Parathyroid adenoma (tissue), 2 donors: ENCODE measurements around the gene POLN.

Experiments
- H2AFZ ChIP-seq: fragments of 300-600 bp; sonication (generic); one replicate; pipeline ENCODE4 v1.7.0; 2017; ENCODE audit warnings: antibody characterized with exemption, mild to moderate bottlenecking
- H3K27ac ChIP-seq: fragments of 300-600 bp; sonication (generic); one replicate; pipeline ENCODE4 v1.7.0; 2017
- H3K27me3 ChIP-seq: fragments of 300-600 bp; sonication (generic); one replicate; pipeline ENCODE4 v1.7.0; 2017; ENCODE audit warnings: low read length; ENCODE audit not compliant: control insufficient read depth, insufficient read depth
- H3K36me3 ChIP-seq: fragments of 300-600 bp; sonication (generic); one replicate; pipeline ENCODE4 v1.7.0; 2017; ENCODE audit warnings: low read length; ENCODE audit not compliant: control insufficient read depth, insufficient read depth
- H3K4me1 ChIP-seq: fragments of 300-600 bp; sonication (generic); one replicate; pipeline ENCODE4 v1.7.0; 2017; ENCODE audit warnings: control low read depth
- H3K4me2 ChIP-seq: fragments of 300-600 bp; sonication (generic); one replicate; pipeline ENCODE4 v1.7.0; 2017; ENCODE audit warnings: low read length
- H3K4me3 ChIP-seq: fragments of 300-600 bp; sonication (generic); one replicate; pipeline ENCODE4 v1.7.0; 2017; ENCODE audit warnings: low read depth, low read length
- H3K79me2 ChIP-seq: fragments of 300-600 bp; sonication (generic); one replicate; pipeline ENCODE4 v1.7.0; 2017; ENCODE audit warnings: control low read depth
- H3K9ac ChIP-seq: fragments of 300-600 bp; sonication (generic); one replicate; pipeline ENCODE4 v1.7.0; 2017; ENCODE audit warnings: mild to moderate bottlenecking
- H3K9me3 ChIP-seq: fragments of 300-600 bp; sonication (generic); one replicate; pipeline ENCODE4 v1.7.0; 2017; ENCODE audit warnings: low read length; ENCODE audit not compliant: control insufficient read depth
- TF ChIP-seq, protein P1 (sequence below): fragments of 300-600 bp; sonication (generic); IDR thresholded peaks from one replicate; pipeline ENCODE4 v1.7.0; 2017; ENCODE audit warnings: antibody characterized with exemption, mild to moderate bottlenecking
- donor health status: primary hyperparathyroidism.

Gene POLN

GRCh38 chr4:2105559-2105958 lies 136.4 kb downstream of the POLN start:
- Histone ChIP-seq H3K9ac (no peak overlapping the region), H3K79me2 (no peaks in the 10 kb centered on the region), H3K4me2 (no peak overlapping the region), H3K27ac (no peak overlapping the region), H3K4me3 (no peak overlapping the region), H3K36me3 (no peaks in the 10 kb centered on the region), H2AFZ (no peak overlapping the region), H3K4me1 (no peaks in the 10 kb centered on the region), H3K27me3 (no peaks in the 10 kb centered on the region), H3K9me3 (no peaks in the 10 kb centered on the region)
- TF ChIP-seq, protein P1, sequence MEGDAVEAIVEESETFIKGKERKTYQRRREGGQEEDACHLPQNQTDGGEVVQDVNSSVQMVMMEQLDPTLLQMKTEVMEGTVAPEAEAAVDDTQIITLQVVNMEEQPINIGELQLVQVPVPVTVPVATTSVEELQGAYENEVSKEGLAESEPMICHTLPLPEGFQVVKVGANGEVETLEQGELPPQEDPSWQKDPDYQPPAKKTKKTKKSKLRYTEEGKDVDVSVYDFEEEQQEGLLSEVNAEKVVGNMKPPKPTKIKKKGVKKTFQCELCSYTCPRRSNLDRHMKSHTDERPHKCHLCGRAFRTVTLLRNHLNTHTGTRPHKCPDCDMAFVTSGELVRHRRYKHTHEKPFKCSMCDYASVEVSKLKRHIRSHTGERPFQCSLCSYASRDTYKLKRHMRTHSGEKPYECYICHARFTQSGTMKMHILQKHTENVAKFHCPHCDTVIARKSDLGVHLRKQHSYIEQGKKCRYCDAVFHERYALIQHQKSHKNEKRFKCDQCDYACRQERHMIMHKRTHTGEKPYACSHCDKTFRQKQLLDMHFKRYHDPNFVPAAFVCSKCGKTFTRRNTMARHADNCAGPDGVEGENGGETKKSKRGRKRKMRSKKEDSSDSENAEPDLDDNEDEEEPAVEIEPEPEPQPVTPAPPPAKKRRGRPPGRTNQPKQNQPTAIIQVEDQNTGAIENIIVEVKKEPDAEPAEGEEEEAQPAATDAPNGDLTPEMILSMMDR = no peak

DNA sequence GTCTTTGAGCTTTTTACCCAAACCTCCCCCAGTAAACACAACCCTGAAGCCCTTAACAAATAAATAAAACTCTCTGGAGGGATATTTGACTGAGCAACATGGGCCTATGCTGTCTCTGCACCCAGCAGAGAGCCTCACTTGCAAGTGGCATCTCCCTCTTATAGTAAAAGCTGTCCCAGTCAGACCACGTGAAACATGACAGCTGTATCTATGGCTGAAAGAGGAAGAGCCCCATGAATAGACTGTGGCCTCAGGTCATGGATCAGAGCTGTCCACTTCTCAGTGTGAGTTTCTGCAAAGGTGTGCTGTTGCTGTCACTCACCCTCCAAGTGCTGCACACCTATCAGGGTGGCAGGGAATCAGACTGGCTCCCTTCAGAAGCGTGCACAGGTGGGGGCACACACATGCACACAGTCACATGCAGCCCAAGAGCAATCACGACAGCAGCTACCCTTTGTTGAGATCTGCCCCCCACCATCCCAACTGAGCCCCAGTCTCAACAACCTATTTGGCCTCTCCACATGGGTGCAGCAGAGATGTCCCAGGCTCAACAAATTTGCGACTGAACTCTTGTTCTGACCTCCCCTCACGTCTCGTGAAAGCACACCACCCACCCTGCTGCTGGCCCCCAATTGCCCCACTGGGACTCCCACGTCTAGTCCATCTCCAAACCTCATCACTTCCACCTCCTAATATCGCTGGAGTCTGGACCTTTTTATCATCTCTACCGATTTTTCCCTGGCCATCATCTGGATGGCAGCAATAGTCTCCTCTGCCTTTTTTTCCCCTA lies 137.2 kb downstream of the POLN start:
- Histone ChIP-seq H3K4me2 (no peak overlapping the region), H3K4me3 (no peak overlapping the region), H2AFZ (no peak overlapping the region), H3K9ac (no peak overlapping the region), H3K27me3 (no peaks in the 10 kb centered on the region), H3K79me2 (no peaks in the 10 kb centered on the region), H3K36me3 (no peaks in the 10 kb centered on the region), H3K4me1 (no peaks in the 10 kb centered on the region), H3K27ac (no peak overlapping the region), H3K9me3 (no peaks in the 10 kb centered on the region)
- TF ChIP-seq, protein P1 = no peak

DNA sequence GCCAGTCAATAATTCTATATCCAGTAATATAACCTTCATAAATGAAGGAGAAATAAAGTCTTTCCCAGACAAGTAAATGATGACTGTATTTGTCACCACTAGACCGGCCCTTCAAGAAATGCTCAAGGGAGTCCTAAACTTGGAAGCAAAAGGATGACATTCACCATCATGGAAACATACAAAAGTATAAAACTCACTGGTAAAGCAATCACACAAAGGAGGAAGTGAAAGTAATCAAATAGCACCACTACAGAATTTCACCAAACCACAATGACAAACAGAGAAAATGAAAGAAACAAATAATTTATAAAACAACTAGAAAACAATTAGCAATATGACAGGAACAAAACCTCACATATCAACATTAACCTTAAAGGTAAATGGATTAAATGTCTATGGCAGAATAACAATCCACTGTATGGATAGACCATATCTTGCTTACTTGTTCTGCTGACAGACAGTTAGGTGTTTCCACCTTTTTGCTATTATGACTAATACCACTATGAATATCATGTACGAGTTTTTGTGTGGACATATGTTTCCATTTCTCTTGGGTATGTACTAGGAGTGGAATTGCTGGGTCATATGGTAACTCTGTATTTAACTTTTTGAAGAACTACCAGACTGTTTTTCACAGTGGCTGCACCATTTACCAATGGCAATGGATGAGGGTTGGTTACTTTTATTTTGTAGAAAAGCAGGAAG lies 137.9 kb downstream of the POLN start:
- no peaks in the 10 kb centered on the region for H3K36me3 ChIP-seq
- TF ChIP-seq, protein P1 = no peak
- no peaks in the 10 kb centered on the region for H3K9me3 ChIP-seq

GRCh38 chr4:2103127-2103842 lies 138.6 kb downstream of the POLN start:
- H3K79me2 ChIP-seq = no peaks in the 10 kb centered on the region
- no peak overlapping the region for H3K9ac ChIP-seq
- no peak overlapping the region for H2AFZ ChIP-seq
- H3K4me3 ChIP-seq = no peak overlapping the region
- H3K27me3 ChIP-seq = no peaks in the 10 kb centered on the region
- no peak overlapping the region for H3K27ac ChIP-seq
- no peaks in the 10 kb centered on the region for H3K9me3 ChIP-seq
- H3K4me1 ChIP-seq = no peaks in the 10 kb centered on the region
- no peak overlapping the region for H3K4me2 ChIP-seq
- H3K36me3 ChIP-seq = no peaks in the 10 kb centered on the region
- TF ChIP-seq, protein P1 = no peak

More for the DNA sequence above, 137.9 kb downstream of the POLN start:
- H3K9ac ChIP-seq = no peak overlapping the region
- H3K27ac ChIP-seq = no peak overlapping the region
- no peaks in the 10 kb centered on the region for H3K4me1 ChIP-seq
- no peak overlapping the region for H2AFZ ChIP-seq
- H3K4me2 ChIP-seq = no peak overlapping the region
- H3K4me3 ChIP-seq = no peak overlapping the region
- no peaks in the 10 kb centered on the region for H3K79me2 ChIP-seq
- no peaks in the 10 kb centered on the region for H3K27me3 ChIP-seq
